ENCODE measurements around the gene ATOX1. TPM values are rescaled to one million over a fixed set of nuclear protein-coding genes. Genes with fewer than 3 reads are reported as not detected.

Gene ATOX1
- total RNA-seq, 1 donor from 2014 or later, result 179 TPM

GRCh38 chr5:151751593-151751992 lies 6.8 kb downstream of the ATOX1 start:
- H3K4me1 ChIP-seq, result peaks cover 4 to 8% of the 10 kb centered on the region in 2 donors
- TF ChIP-seq CTCF (IDR thresholded peaks at IDR 0.05), result no peak
- intact Hi-C loops (cut with DNase I), result no loop called here
- no peaks in the 10 kb centered on the region for H3K27me3 ChIP-seq
- H3K9me3 ChIP-seq, result no peaks in the 10 kb centered on the region
- peaks cover 0 to 7% of the 10 kb centered on the region in 2 donors for H3K36me3 ChIP-seq
- DNase-seq (ENCODE audit: low spot score in 2 of 2), result no peak
- no peak overlapping the region for H3K4me3 ChIP-seq
- no peak overlapping the region for H3K27ac ChIP-seq

DNA sequence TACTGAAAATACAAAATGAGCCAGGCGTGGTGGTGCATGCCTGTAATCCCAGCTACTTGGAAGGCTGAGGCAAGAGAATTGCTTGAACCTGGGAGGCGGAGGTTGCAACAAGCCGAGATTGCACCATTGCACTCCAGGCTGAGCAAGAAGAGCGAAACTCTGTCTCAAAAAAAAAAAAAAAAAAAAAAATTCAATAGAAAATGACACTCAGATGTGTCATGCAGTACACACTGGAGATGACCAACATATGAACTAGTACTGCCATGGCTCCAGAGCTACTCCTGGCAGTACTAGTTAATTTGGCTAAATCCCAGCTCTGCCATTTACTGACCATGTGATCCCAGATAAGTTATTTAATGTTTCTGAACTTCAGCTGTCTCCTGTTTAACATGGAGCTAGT lies 7.3 kb downstream of the ATOX1 start:
- no peak for TF ChIP-seq CTCF (IDR thresholded peaks at IDR 0.05)
- H3K9me3 ChIP-seq, result no peaks in the 10 kb centered on the region
- no peak for DNase-seq (ENCODE audit: low spot score in 2 of 2)
- H3K27me3 ChIP-seq, result no peaks in the 10 kb centered on the region
- H3K36me3 ChIP-seq, result peaks cover 0 to 9% of the 10 kb centered on the region in 2 donors
- H3K4me1 ChIP-seq, result peaks cover 4 to 5% of the 10 kb centered on the region in 2 donors
- intact Hi-C loops (cut with DNase I), result no loop called here
- H3K4me3 ChIP-seq, result no peak overlapping the region
- H3K27ac ChIP-seq, result no peak overlapping the region

- peaks cover 0 to 16% of the 10 kb centered on the region in 2 donors for H3K36me3 ChIP-seq
- H3K4me3 ChIP-seq, result peak overlapping the region in 1 of 2 donors; percentile 10
- no peaks in the 10 kb centered on the region for H3K9me3 ChIP-seq
- TF ChIP-seq CTCF (IDR thresholded peaks at IDR 0.05), result no peak
- H3K27ac ChIP-seq, result peak overlapping the region; percentile 42 to 69
- no peaks in the 10 kb centered on the region for H3K27me3 ChIP-seq
- intact Hi-C loops (cut with DNase I), result no loop called here
- DNase-seq (ENCODE audit: low spot score in 2 of 2), result no peak
- H3K4me1 ChIP-seq, result peaks cover 4 to 12% of the 10 kb centered on the region in 2 donors
These were observed 8.3 kb downstream of the ATOX1 start for GRCh38 chr5:151750121-151750520.

GRCh38 chr5:151745071-151745705 lies 13.2 kb downstream of the ATOX1 start:
- H3K27ac ChIP-seq, result peak overlapping the region; percentile 67 to 83
- H3K27me3 ChIP-seq, result no peaks in the 10 kb centered on the region
- no peak for TF ChIP-seq CTCF (IDR thresholded peaks at IDR 0.05)
- peaks cover 8 to 35% of the 10 kb centered on the region in 2 donors for H3K4me1 ChIP-seq
- peak; percentile 57 to 93 for DNase-seq (ENCODE audit: low spot score in 2 of 2)
- H3K36me3 ChIP-seq, result peaks cover 5 to 24% of the 10 kb centered on the region in 2 donors
- H3K9me3 ChIP-seq, result no peaks in the 10 kb centered on the region
- H3K4me3 ChIP-seq, result no peak overlapping the region
- intact Hi-C loops (cut with DNase I), result no loop called here

- no peaks in the 10 kb centered on the region for H3K9me3 ChIP-seq
- H3K27me3 ChIP-seq, result no peaks in the 10 kb centered on the region
- peaks cover 4 to 38% of the 10 kb centered on the region in 2 donors for H3K4me1 ChIP-seq
- no peak for DNase-seq (ENCODE audit: low spot score in 2 of 2)
- peaks cover 5 to 19% of the 10 kb centered on the region in 2 donors for H3K36me3 ChIP-seq
- no peak overlapping the region for H3K4me3 ChIP-seq
- TF ChIP-seq CTCF (IDR thresholded peaks at IDR 0.05), result no peak
- H3K27ac ChIP-seq, result no peak overlapping the region
- intact Hi-C loops (cut with DNase I), result no loop called here
These were observed 14.9 kb downstream of the ATOX1 start for GRCh38 chr5:151743530-151743929.

All from ascending aorta (tissue), 2 donors.